HepG2 (cell line): ENCODE measurements around the gene XPO5. TPM values are rescaled to one million over a fixed set of nuclear protein-coding genes. Genes with fewer than 3 reads are reported as not detected.

Experiments used
- ATAC-seq: fragments of 200-7000 bp; cut with Tn5 transposase; 3 replicates; pipeline ENCODE4 v1.9.1; 2020; ENCODE audit warnings: mild to moderate bottlenecking, moderate library complexity
- BruUV-seq: library from RNA; stranded (reverse); fragments of 400-500 nt; replicated peaks from 2 replicates; lab custom pipeline; 2021; lab: Mats Ljungman, UMichigan
- CTCF ChIA-PET: fragments of 300-600 bp; formaldehyde crosslinking; extraction: SDS; loops from one replicate; lab custom pipeline; 2021; ENCODE audit warnings: low total read pairs, inconsistent platforms, low intra/inter-chr PET ratio; lab: Yijun Ruan, JAX
- POLR2A ChIA-PET: fragments of 350-600 bp; sonication (Branson Sonifier 250); formaldehyde crosslinking; loops from one replicate; lab custom pipeline; 2020; ENCODE audit warnings: antibody characterized with exemption, inconsistent platforms; lab: Yijun Ruan, JAX
- DNase-seq: peaks from one replicate; pipeline ENCODE4 v3.0.0-alpha.2; 2015; ENCODE audit warnings: low spot score
- FAIRE-seq: peaks from 3 replicates; lab custom pipeline; 2011; peaks lifted over from hg19 to GRCh38; lab: Jason Lieb, UNC
- H2AFZ ChIP-seq: one replicate; pipeline ENCODE4 v1.6.1; 2011; ENCODE audit warnings: low read length, inconsistent platforms
- H3K27ac ChIP-seq: fragments of 300-600 bp; 3 replicates; pipeline ENCODE4 v1.8.0; 2011; ENCODE audit warnings: mixed run types, mild to moderate bottlenecking, mixed read lengths, low read length, inconsistent platforms; ENCODE audit not compliant: insufficient read depth; ENCODE audit errors: extremely low read length
- H3K27me3 ChIP-seq, 2 experiments: fragments of 200-600 bp in 1 of 2; 2 replicates in 1 of 2; 3 replicates in 1 of 2; pipeline versions ENCODE4 v1.6.0 to v1.8.0; 2011; ENCODE audit warnings: low read length in 2 of 2, mild to moderate bottlenecking in 2 of 2, moderate library complexity in 2 of 2, inconsistent platforms in 1 of 2; ENCODE audit not compliant: insufficient read depth in 2 of 2, control insufficient read depth in 1 of 2
- H3K36me3 ChIP-seq, 2 experiments: fragments of 200-600 bp in 1 of 2; replicated peaks in 1 of 2; 2 replicates in 1 of 2; 3 replicates in 1 of 2; pipeline versions ENCODE4 v1.5.1 to v1.8.0; 2011; ENCODE audit warnings: low read length in 2 of 2, inconsistent platforms in 1 of 2; ENCODE audit not compliant: insufficient read depth in 2 of 2, control insufficient read depth in 1 of 2
- H3K4me1 ChIP-seq: 2 replicates; pipeline ENCODE4 v1.5.1; 2012; ENCODE audit warnings: low read length, inconsistent platforms; ENCODE audit not compliant: insufficient read depth
- H3K4me2 ChIP-seq: 2 replicates; pipeline ENCODE4 v1.6.0; 2011; ENCODE audit warnings: low read depth, low read length, inconsistent platforms
- H3K4me3 ChIP-seq, 3 experiments: fragments of 200-600 bp in 1 of 3; sonication (generic), shearing (Covaris generic) in 1 of 3; replicated peaks in 1 of 3; 2 replicates each; pipeline ENCODE4 v1.5.1; 2011 to 2016; ENCODE audit warnings: low read length in 3 of 3, inconsistent platforms in 2 of 3, low read depth in 2 of 3, mild to moderate bottlenecking in 2 of 3, control low read depth in 1 of 3, mixed read lengths in 1 of 3; ENCODE audit not compliant: insufficient read depth in 1 of 3
- H3K79me2 ChIP-seq: one replicate; pipeline ENCODE4 v1.6.1; 2011; ENCODE audit warnings: low read length, inconsistent platforms; ENCODE audit not compliant: insufficient read depth
- H3K9ac ChIP-seq: 2 replicates; pipeline ENCODE4 v1.6.0; 2011; ENCODE audit warnings: mild to moderate bottlenecking, low read depth, low read length, inconsistent platforms; ENCODE audit not compliant: insufficient read depth
- H3K9me3 ChIP-seq: 2 replicates; pipeline ENCODE4 v1.5.1; 2012; ENCODE audit warnings: mild to moderate bottlenecking, low read length
- H4K20me1 ChIP-seq: 2 replicates; pipeline ENCODE4 v1.6.0; 2011; ENCODE audit warnings: inconsistent platforms, mild to moderate bottlenecking, low read length, moderate library complexity; ENCODE audit not compliant: insufficient read depth
- FLYWCH1 ChIP-seq: sonication (generic); formaldehyde crosslinking; IDR thresholded peaks from 2 replicates; pipeline ENCODE4 v1.8.1; 2023; ENCODE audit warnings: mild to moderate bottlenecking, missing genetic modification reagents
- HNRNPK ChIP-seq: fragments of 200-400 bp; formaldehyde crosslinking; IDR thresholded peaks from 2 replicates; pipeline ENCODE4 v1.6.1; 2018; ENCODE audit warnings: low read length, low read depth, moderate library complexity, mild to moderate bottlenecking; ENCODE audit not compliant: poor library complexity, severe bottlenecking
- KLF16 ChIP-seq, 2 experiments: sonication (generic) in 1 of 2; formaldehyde crosslinking in 1 of 2; IDR thresholded peaks; 2 replicates each; pipeline versions ENCODE4 v1.6.1 to v1.8.0; 2016 to 2023; ENCODE audit warnings: missing genetic modification reagents in 2 of 2, missing compliant biosample characterization in 1 of 2
- MAFF ChIP-seq: IDR thresholded peaks from 2 replicates; pipeline ENCODE4 v1.6.1; 2011; ENCODE audit warnings: low read depth, low read length, improper control_type of control experiment
- NFE2 ChIP-seq: sonication (generic); formaldehyde crosslinking; IDR thresholded peaks from 2 replicates; pipeline ENCODE4 v1.4.0; 2020; ENCODE audit warnings: missing genetic modification reagents
- WGBS: methylation state at CpG from one replicate; pipeline ENCODE4 v1.1.6; 2017; ENCODE audit warnings: low lambda C conversion rate; 5-methylcytosine and 5-hydroxymethylcytosine counted together
- in situ Hi-C: cut with HindIII; loops from 2 replicates; pipeline ENCODE4 v1.10.0; 2017; ENCODE audit warnings: low pct_unique_long_range_greater_than_20kb; ENCODE audit not compliant: extremely low pct_ligation_motif_present
- intact Hi-C: fragments of 100-400 bp; cut with micrococcal nuclease; formaldehyde crosslinking; loops from one replicate; pipeline ENCODE4 v1.10.0; 2022; ENCODE audit not compliant: unreplicated experiment
- polyA plus RNA-seq, 8 experiments: library from polyadenylated mRNA; depleted of rRNA in 3 of 8; stranded (reverse) in 7 of 8; unstranded in 1 of 8; fragments of >200 nt; fragmentation: Illumina TruSeq in 4 of 8; extraction: Trizol in 4 of 8; gene quantifications; 2 replicates each; pipeline versions ENCODE4 v1.2.1 to v1.2.3, GENCODE V29; 2011 to 2016; ENCODE audit warnings: low read depth in 4 of 8, missing spikeins in 1 of 8, mixed read lengths in 1 of 8; ENCODE audit not compliant: insufficient read depth in 1 of 8
- total RNA-seq, 5 experiments: library from RNA; depleted of rRNA; stranded (reverse); fragments of >200 nt; fragmentation: Illumina TruSeq; extraction: Trizol; gene quantifications; 2 replicates each; pipeline ENCODE4 v1.2.3, GENCODE V29; 2016; ENCODE audit warnings: low read depth in 1 of 5
- TF ChIP-seq, protein P1 (sequence below): sonication (generic); formaldehyde crosslinking; IDR thresholded peaks from 2 replicates; pipeline ENCODE4 v1.4.0; 2020; ENCODE audit warnings: mild to moderate bottlenecking, missing genetic modification reagents
- TF ChIP-seq, protein P2 (sequence below): sonication (generic); formaldehyde crosslinking; IDR thresholded peaks from 2 replicates; pipeline ENCODE4 v1.4.0; 2020; ENCODE audit warnings: missing genetic modification reagents, mild to moderate bottlenecking, borderline replicate concordance
- TF ChIP-seq, protein P3 (sequence below): sonication (generic); formaldehyde crosslinking; IDR thresholded peaks from 2 replicates; pipeline ENCODE4 v1.5.0; 2020; ENCODE audit warnings: missing genetic modification reagents

The XPO5 gene
- total and polyA plus RNA-seq, 2 of the 13 experiments (the other 11 are each of a cell fraction or from before 2014, with no cell fraction given), result 52.2 to 68.0 TPM

DNA sequence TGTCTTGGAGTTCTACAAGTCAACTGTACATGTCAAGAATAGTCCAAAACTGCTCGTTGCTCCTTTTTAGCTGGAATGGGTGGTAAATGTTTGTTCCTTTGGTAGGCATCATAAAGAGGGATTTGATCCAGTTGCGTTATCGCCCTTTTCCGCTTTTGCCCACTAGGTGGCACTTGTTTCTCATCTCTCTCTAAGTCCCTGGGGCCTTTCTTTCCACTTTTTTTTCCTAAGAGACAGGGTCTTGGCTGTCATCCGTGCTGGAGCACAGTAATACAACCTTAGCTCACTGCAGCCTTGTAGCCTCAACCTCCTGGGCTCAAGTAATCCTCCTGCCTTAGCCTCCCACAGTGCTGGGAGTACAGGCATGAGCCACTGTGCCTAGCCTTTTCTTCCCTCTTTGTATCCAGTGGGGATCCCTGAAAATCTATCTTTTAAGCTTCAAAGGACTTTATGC is 32.5 kb upstream of the XPO5 start (continued):
- TF ChIP-seq, protein P1, sequence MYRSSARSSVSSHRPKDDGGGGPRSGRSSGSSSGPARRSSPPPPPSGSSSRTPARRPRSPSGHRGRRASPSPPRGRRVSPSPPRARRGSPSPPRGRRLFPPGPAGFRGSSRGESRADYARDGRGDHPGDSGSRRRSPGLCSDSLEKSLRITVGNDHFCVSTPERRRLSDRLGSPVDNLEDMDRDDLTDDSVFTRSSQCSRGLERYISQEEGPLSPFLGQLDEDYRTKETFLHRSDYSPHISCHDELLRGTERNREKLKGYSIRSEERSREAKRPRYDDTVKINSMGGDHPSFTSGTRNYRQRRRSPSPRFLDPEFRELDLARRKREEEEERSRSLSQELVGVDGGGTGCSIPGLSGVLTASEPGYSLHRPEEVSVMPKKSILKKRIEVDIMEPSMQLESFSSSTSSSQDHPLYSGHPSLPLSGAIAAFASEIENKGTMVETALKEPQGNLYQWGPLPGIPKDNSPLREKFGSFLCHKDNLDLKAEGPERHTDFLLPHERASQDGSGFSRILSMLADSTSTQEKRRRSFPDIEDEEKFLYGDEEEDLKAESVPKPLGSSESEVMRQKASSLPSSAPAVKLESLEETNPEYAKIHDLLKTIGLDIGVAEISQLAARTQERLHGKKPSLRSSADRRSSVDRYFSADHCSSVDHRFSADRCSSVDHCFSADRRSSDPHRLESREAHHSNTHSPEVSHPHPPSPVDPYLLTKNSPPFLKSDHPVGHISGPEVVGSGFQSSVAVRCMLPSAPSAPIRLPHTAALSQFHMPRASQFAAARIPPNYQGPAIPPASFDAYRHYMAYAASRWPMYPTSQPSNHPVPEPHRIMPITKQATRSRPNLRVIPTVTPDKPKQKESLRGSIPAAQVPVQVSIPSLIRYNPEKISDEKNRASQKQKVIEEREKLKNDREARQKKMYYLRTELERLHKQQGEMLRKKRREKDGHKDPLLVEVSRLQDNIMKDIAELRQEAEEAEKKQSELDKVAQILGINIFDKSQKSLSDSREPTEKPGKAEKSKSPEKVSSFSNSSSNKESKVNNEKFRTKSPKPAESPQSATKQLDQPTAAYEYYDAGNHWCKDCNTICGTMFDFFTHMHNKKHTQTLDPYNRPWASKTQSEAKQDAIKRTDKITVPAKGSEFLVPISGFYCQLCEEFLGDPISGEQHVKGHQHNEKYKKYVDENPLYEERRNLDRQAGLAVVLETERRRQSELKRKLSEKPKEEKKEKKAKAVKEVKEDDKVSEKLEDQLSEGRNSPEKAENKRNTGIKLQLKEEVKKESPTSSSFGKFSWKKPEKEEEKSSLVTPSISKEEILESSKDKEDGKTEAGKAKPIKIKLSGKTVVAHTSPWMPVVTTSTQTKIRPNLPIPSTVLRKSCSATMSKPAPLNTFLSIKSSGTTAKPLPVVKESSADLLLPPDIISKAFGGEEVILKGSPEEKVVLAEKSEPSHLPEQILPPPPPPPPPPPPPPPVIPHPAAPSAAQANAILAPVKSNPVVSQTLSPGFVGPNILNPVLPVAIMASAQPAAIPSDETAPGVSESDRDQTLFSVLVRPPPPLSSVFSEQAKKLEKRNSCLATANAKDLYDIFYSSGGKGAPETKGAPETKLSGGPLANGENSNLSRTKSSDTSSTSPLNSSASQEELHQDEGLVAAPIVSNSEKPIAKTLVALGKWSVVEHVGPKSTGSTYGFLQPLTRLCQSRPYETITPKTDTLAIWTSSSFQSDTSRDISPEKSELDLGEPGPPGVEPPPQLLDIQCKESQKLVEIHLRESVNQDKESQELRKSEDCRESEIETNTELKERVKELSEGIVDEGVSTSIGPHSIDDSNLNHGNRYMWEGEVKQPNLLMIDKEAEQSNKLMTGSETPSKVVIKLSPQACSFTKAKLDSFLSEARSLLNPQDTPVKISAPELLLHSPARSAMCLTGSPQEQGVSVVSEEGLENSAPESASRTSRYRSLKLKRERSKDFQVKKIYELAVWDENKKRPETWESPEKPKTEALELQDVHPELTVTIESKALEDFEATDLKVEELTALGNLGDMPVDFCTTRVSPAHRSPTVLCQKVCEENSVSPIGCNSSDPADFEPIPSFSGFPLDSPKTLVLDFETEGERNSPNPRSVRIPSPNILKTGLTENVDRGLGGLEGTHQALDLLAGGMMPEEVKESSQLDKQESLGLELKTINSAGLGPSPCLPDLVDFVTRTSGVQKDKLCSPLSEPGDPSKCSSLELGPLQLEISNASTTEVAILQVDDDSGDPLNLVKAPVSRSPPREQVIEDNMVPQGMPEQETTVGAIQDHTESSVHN (CRISPR knock-in tag), result no peak
- TF ChIP-seq NFE2 (no peak), KLF16 (CRISPR knock-in tag; IDR thresholded peaks at IDR 0.05) (0 out of 4 replicates have a peak, but pooled peaks of 1 of the 2 experiments have one; percentile 50)

DNA sequence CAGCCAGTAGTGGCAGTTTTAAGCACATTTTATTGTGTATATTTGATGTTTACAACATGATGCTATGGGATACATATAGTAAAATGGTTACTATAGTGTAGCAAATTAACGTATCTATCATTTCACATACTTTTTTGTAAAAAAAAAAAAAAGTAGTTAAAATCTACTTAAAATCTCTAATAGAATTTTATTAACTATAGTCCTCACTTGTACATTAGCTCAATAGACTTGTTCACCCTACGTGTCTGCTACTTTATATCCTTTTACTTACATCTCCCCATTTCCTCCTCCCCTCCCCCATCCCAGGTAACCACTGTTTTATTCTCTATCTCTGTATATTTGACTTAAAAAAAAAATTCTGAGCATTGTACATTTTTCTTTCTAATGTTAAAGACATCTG is 30.2 kb upstream of the XPO5 start:
- DNase-seq (no peak), ATAC-seq (no peak), FAIRE-seq (no peak)
- no peaks in the 10 kb centered on the region for H3K79me2 ChIP-seq
- H4K20me1 ChIP-seq, result no peaks in the 10 kb centered on the region
- H3K27ac ChIP-seq, result no peak overlapping the region
- H3K36me3 ChIP-seq, result peaks cover 16 to 72% of the 10 kb centered on the region in 2 experiments
- H3K4me2 ChIP-seq, result no peak overlapping the region
- intact Hi-C loops (loop anchor here (10.0 kb wide), 1 partner anchor 59 kb away; no protein-coding TSS in a partner anchor), in situ Hi-C loops (no loop called here)
- BruUV-seq, result no TSS peak
- no peak overlapping the region for H2AFZ ChIP-seq
- H3K4me1 ChIP-seq, result no peaks in the 10 kb centered on the region
- CTCF ChIA-PET, result no interaction called here
- H3K9ac ChIP-seq, result no peak overlapping the region
- 98% methylated on average over 2 of the region's 2 CpGs for WGBS
- H3K9me3 ChIP-seq, result no peaks in the 10 kb centered on the region
- H3K27me3 ChIP-seq, result no peaks in the 10 kb centered on the region
- H3K4me3 ChIP-seq, result no peak overlapping the region
- POLR2A ChIA-PET, result interaction anchor here (0.7 to 0.9 kb wide), 2 partner anchors 17 to 462 kb away, joined by 3 read pairs; no protein-coding TSS in a partner anchor
- TF ChIP-seq FLYWCH1 (CRISPR knock-in tag), result no peak
- TF ChIP-seq, protein P2, sequence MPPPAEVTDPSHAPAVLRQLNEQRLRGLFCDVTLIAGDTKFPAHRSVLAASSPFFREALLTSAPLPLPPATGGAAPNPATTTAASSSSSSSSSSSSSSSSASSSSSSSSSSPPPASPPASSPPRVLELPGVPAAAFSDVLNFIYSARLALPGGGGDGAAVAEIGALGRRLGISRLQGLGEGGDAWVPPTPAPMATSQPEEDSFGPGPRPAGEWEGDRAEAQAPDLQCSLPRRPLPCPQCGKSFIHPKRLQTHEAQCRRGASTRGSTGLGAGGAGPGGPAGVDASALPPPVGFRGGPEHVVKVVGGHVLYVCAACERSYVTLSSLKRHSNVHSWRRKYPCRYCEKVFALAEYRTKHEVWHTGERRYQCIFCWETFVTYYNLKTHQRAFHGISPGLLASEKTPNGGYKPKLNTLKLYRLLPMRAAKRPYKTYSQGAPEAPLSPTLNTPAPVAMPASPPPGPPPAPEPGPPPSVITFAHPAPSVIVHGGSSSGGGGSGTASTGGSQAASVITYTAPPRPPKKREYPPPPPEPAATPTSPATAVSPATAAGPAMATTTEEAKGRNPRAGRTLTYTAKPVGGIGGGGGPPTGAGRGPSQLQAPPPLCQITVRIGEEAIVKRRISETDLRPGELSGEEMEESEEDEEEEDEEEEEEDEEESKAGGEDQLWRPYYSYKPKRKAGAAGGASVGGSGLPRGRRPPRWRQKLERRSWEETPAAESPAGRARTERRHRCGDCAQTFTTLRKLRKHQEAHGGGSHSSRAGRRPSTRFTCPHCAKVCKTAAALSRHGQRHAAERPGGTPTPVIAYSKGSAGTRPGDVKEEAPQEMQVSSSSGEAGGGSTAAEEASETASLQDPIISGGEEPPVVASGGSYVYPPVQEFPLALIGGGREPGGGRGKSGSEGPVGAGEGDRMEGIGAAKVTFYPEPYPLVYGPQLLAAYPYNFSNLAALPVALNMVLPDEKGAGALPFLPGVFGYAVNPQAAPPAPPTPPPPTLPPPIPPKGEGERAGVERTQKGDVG (CRISPR knock-in tag), result no peak
- peak; percentile 88 for TF ChIP-seq HNRNPK
- TF ChIP-seq MAFF, result no peak
- TF ChIP-seq, protein P3, sequence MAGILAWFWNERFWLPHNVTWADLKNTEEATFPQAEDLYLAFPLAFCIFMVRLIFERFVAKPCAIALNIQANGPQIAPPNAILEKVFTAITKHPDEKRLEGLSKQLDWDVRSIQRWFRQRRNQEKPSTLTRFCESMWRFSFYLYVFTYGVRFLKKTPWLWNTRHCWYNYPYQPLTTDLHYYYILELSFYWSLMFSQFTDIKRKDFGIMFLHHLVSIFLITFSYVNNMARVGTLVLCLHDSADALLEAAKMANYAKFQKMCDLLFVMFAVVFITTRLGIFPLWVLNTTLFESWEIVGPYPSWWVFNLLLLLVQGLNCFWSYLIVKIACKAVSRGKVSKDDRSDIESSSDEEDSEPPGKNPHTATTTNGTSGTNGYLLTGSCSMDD (CRISPR knock-in tag), result no peak
